ENCODE results near the gene SNIP1.
A peak's percentile ranks its signal among the peaks of the same experiment; 100 is the strongest.

Gene SNIP1

GRCh38 chr1:37487619-37487984 is 66.5 kb downstream of the SNIP1 start:
- no peaks in the 10 kb centered on the region for H3K9me2 ChIP-seq (ENCODE audit: low read depth, low read length)
- H3K79me2 ChIP-seq (ENCODE audit: insufficient read depth, low read length) = no peaks in the 10 kb centered on the region
- no peaks in the 10 kb centered on the region for H4K20me1 ChIP-seq (ENCODE audit: insufficient read depth, low read length)
- no peak overlapping the region for H2AFZ ChIP-seq (ENCODE audit: low read length)
- no peak overlapping the region for H3K4me2 ChIP-seq (ENCODE audit: low read length)
- peaks cover 32% of the 10 kb centered on the region for H3K36me3 ChIP-seq (ENCODE audit: insufficient read depth, low read length)
- H3K27me3 ChIP-seq (ENCODE audit: insufficient read depth, low read length) = no peaks in the 10 kb centered on the region
- H3K27ac ChIP-seq (ENCODE audit: low read depth, low read length, poor library complexity, severe bottlenecking) = no peak overlapping the region
- H3K4me1 ChIP-seq (ENCODE audit: insufficient read depth, low read length, severe bottlenecking) = no peaks in the 10 kb centered on the region
- no peaks in the 10 kb centered on the region for H3K9me3 ChIP-seq (ENCODE audit: low read length)
- no peak overlapping the region for H3K9ac ChIP-seq (ENCODE audit: low read length)
- TF ChIP-seq CTCF (IDR thresholded peaks at IDR 0.05; ENCODE audit: low read length) (no peak; the same call in 1 of the 2 replicates), EZH2 (IDR thresholded peaks at IDR 0.05; ENCODE audit: borderline replicate concordance, low read length) (no peak)
- H3K4me3 ChIP-seq (ENCODE audit: low read depth, low read length, poor library complexity, severe bottlenecking) = no peak overlapping the region
- H3F3A ChIP-seq (ENCODE audit: insufficient read depth, low read length) = no peaks in the 10 kb centered on the region

- Histone ChIP-seq H3K27ac (ENCODE audit: low read depth, low read length, poor library complexity, severe bottlenecking) (no peak overlapping the region), H3K27me3 (ENCODE audit: insufficient read depth, low read length) (no peaks in the 10 kb centered on the region), H3K4me2 (ENCODE audit: low read length) (no peak overlapping the region), H2AFZ (ENCODE audit: low read length) (no peak overlapping the region), H3F3A (ENCODE audit: insufficient read depth, low read length) (no peaks in the 10 kb centered on the region), H3K9me3 (ENCODE audit: low read length) (no peaks in the 10 kb centered on the region), H3K4me3 (ENCODE audit: low read depth, low read length, poor library complexity, severe bottlenecking) (no peak overlapping the region), H4K20me1 (ENCODE audit: insufficient read depth, low read length) (no peaks in the 10 kb centered on the region), H3K36me3 (ENCODE audit: insufficient read depth, low read length) (peaks cover 37% of the 10 kb centered on the region), H3K9ac (ENCODE audit: low read length) (no peak overlapping the region), H3K9me2 (ENCODE audit: low read depth, low read length) (no peaks in the 10 kb centered on the region), H3K79me2 (ENCODE audit: insufficient read depth, low read length) (no peaks in the 10 kb centered on the region), H3K4me1 (ENCODE audit: insufficient read depth, low read length, severe bottlenecking) (no peaks in the 10 kb centered on the region)
- no peak for TF ChIP-seq EZH2 (IDR thresholded peaks at IDR 0.05; ENCODE audit: borderline replicate concordance, low read length)
- peak; percentile 98 for TF ChIP-seq CTCF (IDR thresholded peaks at IDR 0.05; ENCODE audit: low read length)
These were observed 67.1 kb downstream of the SNIP1 start for GRCh38 chr1:37486680-37487618.

GRCh38 chr1:37485902-37486679 is 68.0 kb downstream of the SNIP1 start:
- H3K79me2 ChIP-seq (ENCODE audit: insufficient read depth, low read length) = no peaks in the 10 kb centered on the region
- H3K4me1 ChIP-seq (ENCODE audit: insufficient read depth, low read length, severe bottlenecking) = no peaks in the 10 kb centered on the region
- peaks cover 43% of the 10 kb centered on the region for H3K36me3 ChIP-seq (ENCODE audit: insufficient read depth, low read length)
- no peaks in the 10 kb centered on the region for H3F3A ChIP-seq (ENCODE audit: insufficient read depth, low read length)
- no peaks in the 10 kb centered on the region for H3K9me3 ChIP-seq (ENCODE audit: low read length)
- TF ChIP-seq EZH2 (IDR thresholded peaks at IDR 0.05; ENCODE audit: borderline replicate concordance, low read length) (no peak), CTCF (IDR thresholded peaks at IDR 0.05; ENCODE audit: low read length) (no peak)
- no peaks in the 10 kb centered on the region for H4K20me1 ChIP-seq (ENCODE audit: insufficient read depth, low read length)
- H2AFZ ChIP-seq (ENCODE audit: low read length) = no peak overlapping the region
- no peaks in the 10 kb centered on the region for H3K27me3 ChIP-seq (ENCODE audit: insufficient read depth, low read length)
- no peak overlapping the region for H3K27ac ChIP-seq (ENCODE audit: low read depth, low read length, poor library complexity, severe bottlenecking)
- no peaks in the 10 kb centered on the region for H3K9me2 ChIP-seq (ENCODE audit: low read depth, low read length)
- no peak overlapping the region for H3K4me3 ChIP-seq (ENCODE audit: low read depth, low read length, poor library complexity, severe bottlenecking)
- H3K4me2 ChIP-seq (ENCODE audit: low read length) = no peak overlapping the region
- no peak overlapping the region for H3K9ac ChIP-seq (ENCODE audit: low read length)
